NCI-H2029 (cell line): ENCODE data around the gene VTA1.

ENCODE experiments used
- DNase-seq: peaks from one replicate; lab custom pipeline; 2025; lab: John Stamatoyannopoulos, UW

The VTA1 gene

GRCh38 chr6:142271476-142271875, 124.4 kb downstream of the VTA1 start:
- no peak for DNase-seq
